Endothelial cell of umbilical vein (primary cell): ENCODE data around the gene SLC22A25. TPM values are rescaled to one million over a fixed set of nuclear protein-coding genes. Genes with fewer than 3 reads are reported as not detected.

Experiments used
- BruUV-seq: library from RNA; stranded (reverse); fragments of 400-500 nt; replicated peaks from 2 replicates; lab custom pipeline; 2021; lab: Mats Ljungman, UMichigan
- CTCF ChIA-PET: fragments of 300-600, 350-600 bp; sonication (Branson Sonifier 250); formaldehyde crosslinking; loops from one replicate; lab custom pipeline; 2021; ENCODE audit warnings: antibody characterized with exemption, inconsistent platforms; lab: Charles Lee
- POLR2A ChIA-PET: fragments of 300-600, 350-600 bp; sonication (Branson Sonifier 250); formaldehyde crosslinking; loops from one replicate; lab custom pipeline; 2021; ENCODE audit warnings: antibody characterized with exemption, inconsistent platforms; lab: Charles Lee
- DNase-seq: peaks from one replicate; pipeline ENCODE4 v3.0.0-alpha.2; 2011; ENCODE audit warnings: low read depth, low spot score
- FAIRE-seq: peaks from 2 replicates; lab custom pipeline; 2011; peaks lifted over from hg19 to GRCh38; lab: Jason Lieb, UNC
- H2AFZ ChIP-seq: 2 replicates; pipeline ENCODE4 v1.6.0; 2012; ENCODE audit warnings: low read depth, low read length, control low read depth, inconsistent platforms
- H3K27ac ChIP-seq: 2 replicates; pipeline ENCODE4 v1.5.1; 2011; ENCODE audit warnings: low read depth, mild to moderate bottlenecking, control low read depth, low read length, moderate library complexity; ENCODE audit not compliant: insufficient read depth
- H3K27me3 ChIP-seq, 2 experiments: 2 replicates each; pipeline versions ENCODE4 v1.6.0 to v1.6.1; 2011; ENCODE audit warnings: low read length in 2 of 2, mixed read lengths in 1 of 2; ENCODE audit not compliant: control insufficient read depth in 2 of 2, insufficient read depth in 2 of 2
- H3K36me3 ChIP-seq, 2 experiments: 2 replicates in 1 of 2; 3 replicates in 1 of 2; pipeline ENCODE4 v1.5.1; 2011; ENCODE audit warnings: low read length in 2 of 2, mild to moderate bottlenecking in 1 of 2, moderate library complexity in 1 of 2; ENCODE audit not compliant: control insufficient read depth in 2 of 2, insufficient read depth in 2 of 2; ENCODE audit errors: extremely low read depth in 1 of 2
- H3K4me1 ChIP-seq: 3 replicates; pipeline ENCODE4 v1.5.1; 2011; ENCODE audit warnings: mild to moderate bottlenecking, low read length; ENCODE audit not compliant: control insufficient read depth, insufficient read depth; ENCODE audit errors: extremely low read depth
- H3K4me2 ChIP-seq: 2 replicates; pipeline ENCODE4 v1.6.1; 2011; ENCODE audit warnings: low read length, control low read depth, mixed read lengths; ENCODE audit not compliant: insufficient read depth
- H3K4me3 ChIP-seq, 3 experiments: fragments of 200-600 bp in 1 of 3; sonication (generic), shearing (Covaris generic) in 1 of 3; replicated peaks in 1 of 3; 2 replicates each; pipeline ENCODE4 v1.5.1; 2011 to 2016; ENCODE audit warnings: control low read depth in 3 of 3, low read length in 3 of 3, mild to moderate bottlenecking in 2 of 3, inconsistent platforms in 1 of 3, low read depth in 1 of 3, moderate library complexity in 1 of 3; ENCODE audit not compliant: insufficient read depth in 1 of 3
- H3K79me2 ChIP-seq: 2 replicates; pipeline ENCODE4 v1.6.0; 2012; ENCODE audit warnings: low read length, inconsistent platforms; ENCODE audit not compliant: control insufficient read depth, insufficient read depth
- H3K9ac ChIP-seq: replicated peaks from 2 replicates; pipeline ENCODE3; 2011; ENCODE audit warnings: low read length, control low read depth; ENCODE audit not compliant: insufficient read depth; ENCODE audit errors: extremely low read depth
- H3K9me1 ChIP-seq: replicated peaks from 3 replicates; pipeline ENCODE4 v1.6.0; 2011; ENCODE audit warnings: mild to moderate bottlenecking, low read length; ENCODE audit not compliant: control insufficient read depth, insufficient read depth; ENCODE audit errors: extremely low read depth
- H3K9me3 ChIP-seq: replicated peaks from 2 replicates; pipeline ENCODE4 v1.5.1; 2012; ENCODE audit warnings: low read length, inconsistent platforms; ENCODE audit not compliant: control insufficient read depth, insufficient read depth
- H4K20me1 ChIP-seq: replicated peaks from 2 replicates; pipeline ENCODE3; 2011; ENCODE audit warnings: mild to moderate bottlenecking, low read length; ENCODE audit not compliant: control insufficient read depth, insufficient read depth; ENCODE audit errors: extremely low read depth
- EZH2 ChIP-seq: IDR thresholded peaks from 2 replicates; pipeline ENCODE4 v1.6.1; 2012; ENCODE audit warnings: borderline replicate concordance, low read depth, mild to moderate bottlenecking, moderate library complexity, low read length, inconsistent platforms; ENCODE audit not compliant: severe bottlenecking
- JUN ChIP-seq: IDR thresholded peaks from 2 replicates; pipeline ENCODE4 v1.6.1; 2011; ENCODE audit warnings: borderline replicate concordance, low read depth; ENCODE audit not compliant: insufficient read length, insufficient read depth
- POLR2A ChIP-seq: IDR thresholded peaks from 2 replicates; pipeline ENCODE4 v1.6.1; 2012; ENCODE audit warnings: low read depth, mild to moderate bottlenecking, control low read depth, low read length
- POLR2AphosphoS5 ChIP-seq: IDR thresholded peaks from 2 replicates; pipeline ENCODE4 v1.6.1; 2012; ENCODE audit warnings: low read depth, mild to moderate bottlenecking, control low read depth, low read length, moderate library complexity; ENCODE audit not compliant: insufficient read depth
- dilution Hi-C: fragments of 300-500 bp; cut with MboI; formaldehyde crosslinking; loops from one replicate; pipeline ENCODE4 v1.15.0; 2019; ENCODE audit warnings: low sequenced_read_pairs; ENCODE audit not compliant: extremely low pct_ligation_motif_present
- intact Hi-C: fragments of 100-400 bp; cut with micrococcal nuclease; formaldehyde crosslinking; loops from one replicate; pipeline ENCODE4 v1.10.0; 2022
- polyA plus RNA-seq, 4 experiments: library from polyadenylated mRNA; depleted of rRNA in 3 of 4; stranded (reverse) in 3 of 4; unstranded in 1 of 4; fragments of >200 nt; gene quantifications; 2 replicates each; pipeline versions ENCODE4 v1.2.1 to v1.2.3, GENCODE V29; 2011 to 2012; ENCODE audit warnings: missing spikeins in 1 of 4
- total RNA-seq: library from RNA; stranded (reverse); gene quantifications from 2 replicates; pipeline ENCODE4 v1.2.3, GENCODE V29; 2021
- TF ChIP-seq, protein P1 (sequence below): IDR thresholded peaks from 2 replicates; pipeline ENCODE4 v1.6.1; 2011; ENCODE audit not compliant: insufficient read depth, insufficient read length

The SLC22A25 gene
- total and polyA plus RNA-seq, 2 donors (not counting 3 experiments of a cell fraction or from before 2014, with no cell fraction given) = not detected

DNA sequence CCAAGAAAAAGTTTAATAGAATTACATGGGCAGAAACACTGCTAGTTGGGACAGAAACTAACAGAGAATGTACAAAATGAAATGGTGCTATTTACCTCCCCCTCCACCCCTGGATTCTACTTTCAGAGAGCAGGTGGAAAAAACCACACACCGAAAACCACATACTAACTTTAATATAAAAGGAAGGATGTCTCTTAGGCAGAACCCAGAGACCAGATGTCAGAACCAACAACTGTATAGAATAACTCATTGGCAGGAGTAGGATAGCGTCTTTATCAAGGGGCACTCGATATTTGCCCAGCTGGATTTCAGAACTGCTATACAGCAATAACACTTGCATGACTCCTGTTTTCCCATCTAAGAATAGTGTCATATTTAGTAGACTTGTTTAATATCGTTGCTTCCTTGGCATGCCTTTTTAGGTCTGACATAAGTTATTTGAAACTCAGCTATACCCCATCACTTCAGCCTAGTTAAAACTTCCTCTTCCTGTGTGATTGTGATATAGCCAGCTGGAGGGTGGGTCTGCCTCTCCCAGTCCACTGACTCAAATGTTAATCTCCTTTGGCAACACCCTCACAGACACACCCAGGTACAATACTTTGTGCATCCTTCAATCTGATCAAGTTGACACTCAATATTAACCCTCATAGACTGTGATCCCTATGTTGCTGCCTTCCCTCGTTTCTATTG is 1.2 kb downstream of the SLC22A25 start:
- Histone ChIP-seq H3K4me1 (no peaks in the 10 kb centered on the region), H3K4me3 (no peak overlapping the region), H3K36me3 (no peaks in the 10 kb centered on the region), H3K27ac (no peak overlapping the region), H2AFZ (no peak overlapping the region), H3K9me3 (no peaks in the 10 kb centered on the region), H3K27me3 (no peaks in the 10 kb centered on the region), H3K9ac (no peak overlapping the region), H3K9me1 (no peaks in the 10 kb centered on the region), H3K4me2 (no peak overlapping the region), H4K20me1 (no peaks in the 10 kb centered on the region), H3K79me2 (no peaks in the 10 kb centered on the region)
- no peak for DNase-seq
- intact Hi-C loops (no loop called here), dilution Hi-C loops (no loop called here)
- no peak for FAIRE-seq
- BruUV-seq = no TSS peak
- ChIA-PET POLR2A (no interaction called here), CTCF (no interaction called here)
- no peak for TF ChIP-seq EZH2

DNA sequence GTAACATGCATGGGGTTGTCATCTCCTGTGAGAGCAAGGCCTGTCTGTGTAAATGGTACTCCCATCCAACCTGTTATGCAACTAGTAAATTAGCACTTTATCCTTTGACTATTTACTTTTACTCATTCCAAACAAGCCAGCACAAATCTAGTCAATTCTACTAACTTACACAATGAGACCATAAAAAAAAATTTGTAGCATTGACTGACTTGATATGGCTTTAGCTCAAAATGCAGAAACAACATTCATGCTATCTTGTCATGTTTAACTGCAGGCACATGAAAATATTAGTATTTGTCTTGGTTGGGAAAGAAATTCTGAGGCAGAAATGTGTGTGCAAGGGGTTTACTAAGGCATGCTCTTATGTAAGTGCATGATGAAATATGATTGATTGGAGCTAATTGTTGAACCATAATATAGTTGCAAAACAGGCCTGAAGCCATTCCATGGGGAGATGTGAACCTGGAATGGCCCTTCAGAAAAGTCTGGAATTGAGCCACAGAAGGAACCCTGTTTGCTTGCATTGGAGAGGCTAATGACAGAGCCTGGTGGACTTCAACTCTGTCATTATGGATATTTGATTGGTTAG is 2.5 kb downstream of the SLC22A25 start:
- intact Hi-C loops = no loop called here
- TF ChIP-seq EZH2 (no peak), JUN (no peak), POLR2A (no peak), POLR2AphosphoS5 (no peak)
- TF ChIP-seq, protein P1, sequence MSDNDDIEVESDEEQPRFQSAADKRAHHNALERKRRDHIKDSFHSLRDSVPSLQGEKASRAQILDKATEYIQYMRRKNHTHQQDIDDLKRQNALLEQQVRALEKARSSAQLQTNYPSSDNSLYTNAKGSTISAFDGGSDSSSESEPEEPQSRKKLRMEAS = no peak
- Histone ChIP-seq H4K20me1 (no peaks in the 10 kb centered on the region), H3K79me2 (no peaks in the 10 kb centered on the region), H3K27me3 (no peaks in the 10 kb centered on the region), H3K9ac (no peak overlapping the region), H3K9me1 (no peaks in the 10 kb centered on the region), H3K27ac (no peak overlapping the region), H3K4me1 (no peaks in the 10 kb centered on the region), H3K4me3 (no peak overlapping the region), H3K9me3 (no peaks in the 10 kb centered on the region), H2AFZ (no peak overlapping the region), H3K4me2 (no peak overlapping the region), H3K36me3 (no peaks in the 10 kb centered on the region)
- ChIA-PET CTCF (interaction anchor here (1.1 kb wide), 1 partner anchor 12 kb away, joined by 3 read pairs; no protein-coding TSS in a partner anchor), POLR2A (no interaction called here)
- FAIRE-seq (no peak), DNase-seq (no peak)
- BruUV-seq = no TSS peak
- dilution Hi-C loops = no loop called here
